ENCODE data around the gene KIAA0232.

DNA sequence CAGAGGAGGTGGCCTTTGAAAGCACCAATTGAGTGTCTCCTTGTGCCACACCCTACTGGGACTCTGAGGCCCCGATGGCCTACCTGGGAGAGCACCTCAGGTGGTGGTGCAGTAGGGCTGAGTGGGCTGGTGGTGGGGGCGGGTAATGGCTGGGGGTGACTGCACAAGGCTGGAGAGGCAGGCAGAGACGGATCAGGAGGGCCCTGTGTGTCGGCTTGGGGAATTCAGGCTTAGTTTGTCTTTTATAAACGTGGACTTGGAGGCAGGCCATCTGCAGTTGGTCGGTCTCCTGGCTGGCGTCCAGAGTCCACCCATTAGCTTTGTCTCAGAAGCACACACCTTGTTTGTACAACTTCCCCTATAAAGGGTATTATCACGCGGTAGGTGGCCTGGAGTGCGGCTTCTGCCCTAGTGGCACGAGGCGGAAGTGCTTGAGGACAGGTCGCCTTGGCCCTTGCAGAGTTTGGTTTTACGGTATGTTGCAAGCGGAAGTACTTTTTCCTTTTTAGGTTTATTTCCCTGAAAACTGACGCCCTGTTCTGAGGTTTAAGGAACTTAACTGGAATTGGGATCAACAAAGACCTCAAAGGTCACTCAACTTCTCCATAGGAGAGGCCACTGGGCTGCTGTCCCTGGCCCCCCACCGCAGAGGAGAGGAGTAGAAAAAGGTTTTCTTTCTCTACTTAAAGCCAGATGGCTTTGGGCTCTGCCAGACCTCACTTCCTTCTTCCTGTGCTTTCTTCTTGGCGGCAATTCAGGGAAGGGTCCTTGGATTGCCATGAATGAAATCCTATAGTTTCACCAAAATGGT lies 135.1 kb downstream of the KIAA0232 start:
- no peak for TF ChIP-seq SIN3A (conservative IDR thresholded peaks at IDR 0.05 in 1 of 2, IDR thresholded peaks at IDR 0.05 in 1 of 2; ENCODE audit: low read depth in 1 of 2, low read length in 2 of 2)
- TF ChIP-seq POLR2AphosphoS5 (IDR thresholded peaks at IDR 0.05; ENCODE audit: low read depth, low read length), result no peak
- TF ChIP-seq, protein P1, sequence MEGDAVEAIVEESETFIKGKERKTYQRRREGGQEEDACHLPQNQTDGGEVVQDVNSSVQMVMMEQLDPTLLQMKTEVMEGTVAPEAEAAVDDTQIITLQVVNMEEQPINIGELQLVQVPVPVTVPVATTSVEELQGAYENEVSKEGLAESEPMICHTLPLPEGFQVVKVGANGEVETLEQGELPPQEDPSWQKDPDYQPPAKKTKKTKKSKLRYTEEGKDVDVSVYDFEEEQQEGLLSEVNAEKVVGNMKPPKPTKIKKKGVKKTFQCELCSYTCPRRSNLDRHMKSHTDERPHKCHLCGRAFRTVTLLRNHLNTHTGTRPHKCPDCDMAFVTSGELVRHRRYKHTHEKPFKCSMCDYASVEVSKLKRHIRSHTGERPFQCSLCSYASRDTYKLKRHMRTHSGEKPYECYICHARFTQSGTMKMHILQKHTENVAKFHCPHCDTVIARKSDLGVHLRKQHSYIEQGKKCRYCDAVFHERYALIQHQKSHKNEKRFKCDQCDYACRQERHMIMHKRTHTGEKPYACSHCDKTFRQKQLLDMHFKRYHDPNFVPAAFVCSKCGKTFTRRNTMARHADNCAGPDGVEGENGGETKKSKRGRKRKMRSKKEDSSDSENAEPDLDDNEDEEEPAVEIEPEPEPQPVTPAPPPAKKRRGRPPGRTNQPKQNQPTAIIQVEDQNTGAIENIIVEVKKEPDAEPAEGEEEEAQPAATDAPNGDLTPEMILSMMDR (IDR thresholded peaks at IDR 0.05; ENCODE audit: control extremely low read depth in 1 of 3, insufficient read depth in 1 of 3, low read depth in 1 of 3, low read length in 3 of 3), result peak in 2 of 3 experiments; percentile 36 to 80; a peak in 2 of 4 replicates
- no peak for TF ChIP-seq TAF1 (IDR thresholded peaks at IDR 0.05; ENCODE audit: low read depth, low read length)
- no peak for TF ChIP-seq ZNF274 (IDR thresholded peaks at IDR 0.05; ENCODE audit: borderline replicate concordance, extremely low read depth, low read length)
- TF ChIP-seq, protein P2, sequence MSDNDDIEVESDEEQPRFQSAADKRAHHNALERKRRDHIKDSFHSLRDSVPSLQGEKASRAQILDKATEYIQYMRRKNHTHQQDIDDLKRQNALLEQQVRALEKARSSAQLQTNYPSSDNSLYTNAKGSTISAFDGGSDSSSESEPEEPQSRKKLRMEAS (IDR thresholded peaks at IDR 0.05), result peak; percentile 71
- TF ChIP-seq CEBPB (IDR thresholded peaks at IDR 0.05; ENCODE audit: low read depth, low read length), result no peak
- no peak for TF ChIP-seq EZH2 (IDR thresholded peaks at IDR 0.05; ENCODE audit: low read depth, low read length, severe bottlenecking)
- TF ChIP-seq RFX5 (IDR thresholded peaks at IDR 0.05; ENCODE audit: borderline replicate concordance, low read depth, low read length), result no peak
- no peak for TF ChIP-seq EP300 (IDR thresholded peaks at IDR 0.05; ENCODE audit: borderline replicate concordance in 1 of 2, low read depth in 2 of 2, low read length in 2 of 2)

Data from H1 (cell line).